A549 treated with Mapracorat at 1 μM for 4 hours (cell line): ENCODE data around the gene SVIP. TPM values are rescaled to one million over a fixed set of nuclear protein-coding genes. Genes with fewer than 3 reads are reported as not detected.

Experiments
- total RNA-seq: library from RNA; stranded (reverse); fragments of 200-300 nt; extraction: Qiagen RNA extraction; gene quantifications from 5 replicates; pipeline ENCODE4 v1.2.3, GENCODE V29; 2022

Gene SVIP
- 6.3 to 15.4 TPM (median 14.2 TPM) in 5 replicates for total RNA-seq

GRCh38 chr11:22829231-22830081 lies at the start of gene SVIP:
SVIP (minus strand) TSS chr11:22829801; CDS start chr11:22829748, 53 bp downstream.

GRCh38 chr11:22860241-22860640 lies 30.6 kb upstream of the SVIP start, which contains the start of gene CCDC179:
CCDC179 (minus strand) TSS chr11:22860474; CDS start chr11:22860421, 53 bp downstream.

Other genes with a start within 250 kb of the SVIP start
- gene FANCF, start 204.0 kb downstream of the SVIP start, total RNA-seq, result 5.7 to 8.6 TPM (median 7.2 TPM) in 5 replicates
- 0.81 to 1.3 TPM (median 1.1 TPM) in 5 replicates for gene GAS2, start 163.2 kb downstream of the SVIP start, total RNA-seq
- not detected in 5 replicates for gene CCDC179, start 30.7 kb upstream of the SVIP start, total RNA-seq